Measurements from ENCODE around the gene MYOZ1. TPM values are rescaled to one million over a fixed set of nuclear protein-coding genes. Genes with fewer than 3 reads are reported as not detected.
A peak's percentile ranks its signal among the peaks of the same experiment; 100 is the strongest.

The MYOZ1 gene
- total and polyA plus RNA-seq, 2 of the 4 experiments (the other 2 are of a cell fraction), result 0.18 to 0.29 TPM

- Histone ChIP-seq H3K56ac (ENCODE audit: extremely low read depth, insufficient read depth, low read length) (no peak overlapping the region), H3K9ac (ENCODE audit: low read depth, low read length) (no peak overlapping the region), H3K27me3 (ENCODE audit: control insufficient read depth, insufficient read depth, low read length) (peaks cover 4% of the 10 kb centered on the region; the same call in 1 of the 2 replicates), H3K36me3 (ENCODE audit: control insufficient read depth, insufficient read depth, low read length) (no peaks in the 10 kb centered on the region), H3K4me3 (ENCODE audit: insufficient read depth, low read depth, low read length) (no peak overlapping the region), H2BK20ac (ENCODE audit: low read depth, low read length) (no peak overlapping the region), H3K4me1 (ENCODE audit: control insufficient read depth, insufficient read depth, low read length) (peaks cover 15% of the 10 kb centered on the region), H2AFZ (replicated peaks; ENCODE audit: low read length, poor library complexity) (no peak overlapping the region), H2BK5ac (ENCODE audit: low read depth, low read length, poor library complexity, severe bottlenecking) (no peak overlapping the region), H2AK5ac (ENCODE audit: low read depth, low read length) (peak overlapping the region; percentile 9; the same call in 1 of the 2 replicates), H3K18ac (ENCODE audit: low read depth, low read length) (no peak overlapping the region), H3K79me1 (ENCODE audit: low read depth in 1 of 2, low read length in 2 of 2) (peaks cover 0 to 14% of the 10 kb centered on the region in 2 experiments; a peak in 2 of 4 replicates), H4K20me1 (ENCODE audit: insufficient read depth, low read length) (no peaks in the 10 kb centered on the region), H3K23ac (ENCODE audit: low read depth, low read length) (no peak overlapping the region), H3K4ac (ENCODE audit: low read depth, low read length) (peak overlapping the region; percentile 45; the same call in 1 of the 2 replicates), H4K8ac (ENCODE audit: low read depth in 2 of 2, low read length in 2 of 2) (no peak overlapping the region; a peak in 1 of 4 replicates), H3K9me3 (ENCODE audit: control insufficient read depth, insufficient read depth, low read length) (no peaks in the 10 kb centered on the region), H2BK120ac (ENCODE audit: low read depth, low read length) (no peak overlapping the region), H3K4me2 (ENCODE audit: low read depth, low read length) (no peak overlapping the region), H3K9me1 (ENCODE audit: insufficient read depth, low read length) (peaks cover 15% of the 10 kb centered on the region), H4K91ac (ENCODE audit: insufficient read depth, low read depth, low read length) (peak overlapping the region; percentile 16; the same call in 1 of the 2 replicates), H2BK15ac (ENCODE audit: low read depth, low read length) (no peak overlapping the region; the same call in 2 of the 3 replicates), H2AK9ac (replicated peaks; ENCODE audit: low read depth, low read length, poor library complexity) (no peak overlapping the region), H4K5ac (ENCODE audit: low read depth, low read length) (no peak overlapping the region), H3K27ac (ENCODE audit: insufficient read depth, low read length) (no peak overlapping the region), H3K14ac (replicated peaks; ENCODE audit: low read depth, low read length) (peak overlapping the region; percentile 14; the same call in 1 of the 2 replicates)
- TF ChIP-seq SMC3 (IDR thresholded peaks at IDR 0.05; ENCODE audit: low read depth, low read length) (no peak), MAZ (IDR thresholded peaks at IDR 0.05; ENCODE audit: borderline replicate concordance, low read depth, low read length) (no peak), RAD21 (IDR thresholded peaks at IDR 0.05; ENCODE audit: low read length) (no peak), CTCF (conservative IDR thresholded peaks at IDR 0.05; ENCODE audit: low read depth, low read length) (no peak), POLR2A (IDR thresholded peaks at IDR 0.05; ENCODE audit: low read depth, low read length) (no peak), MAFK (IDR thresholded peaks at IDR 0.05; ENCODE audit: low read depth, low read length) (no peak), FOS (IDR thresholded peaks at IDR 0.05; ENCODE audit: low read depth, low read length) (no peak), USF2 (IDR thresholded peaks at IDR 0.05; ENCODE audit: low read depth, low read length) (no peak), ELK1 (IDR thresholded peaks at IDR 0.05; ENCODE audit: borderline replicate concordance, low read depth, low read length) (no peak)
- no TSS peak for BruUV-seq (replicated peaks)
- ATAC-seq (ENCODE audit: low read depth) (no peak), DNase-seq (no peak)
- WGBS, 2 experiments (ENCODE audit: extremely low coverage in 2 of 2, insufficient read length in 1 of 2), result 92 to 100% methylated on average over 1 to 2 of the region's 3 CpGs
- in situ Hi-C loops (cut with MboI; ENCODE audit: low sequenced_read_pairs) (loop anchor here (25.0 kb wide), 1 partner anchor 383 kb away; the partner anchor contains the start of gene MRPS16), intact Hi-C loops (cut with micrococcal nuclease) (loop anchor here (10.0 kb wide), 1 partner anchor 230 kb away; the partner anchor contains the start of gene ANXA7), dilution Hi-C loops (cut with HindIII; ENCODE audit: low sequenced_read_pairs, unreplicated experiment) (no loop called here)
- CTCF ChIA-PET, result no interaction called here
- POLR2A ChIA-PET (ENCODE audit: unreplicated experiment), result no interaction called here
Observed at GRCh38 chr10:73645251-73645650, 4.0 kb upstream of the MYOZ1 start.

All from IMR-90 (cell line).